Measurements from ENCODE around the gene DNM3.

DNA sequence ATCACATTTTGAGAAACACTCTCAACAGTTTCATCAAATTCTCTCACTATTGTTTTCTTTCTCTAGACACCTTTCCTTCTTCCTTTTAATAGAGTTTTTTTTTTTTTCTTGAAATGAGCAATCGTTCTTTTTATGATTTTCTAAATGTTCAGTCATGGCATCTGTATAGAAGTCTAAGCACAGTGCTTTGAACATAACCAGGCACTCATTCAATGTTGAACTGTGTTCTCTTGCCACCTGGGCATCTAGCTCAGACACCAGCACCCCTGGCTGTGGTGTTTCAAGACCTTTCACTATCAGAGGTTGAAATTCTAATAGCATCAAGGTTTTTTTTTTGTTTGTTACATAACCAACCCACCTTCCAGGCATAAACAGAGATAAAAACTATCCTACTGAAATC, 96.6 kb downstream of the DNM3 start:
- TF ChIP-seq FOXA1 (IDR thresholded peaks at IDR 0.05; ENCODE audit: borderline replicate concordance) = no peak
- no peak for TF ChIP-seq KLF13 (tag; IDR thresholded peaks at IDR 0.05; ENCODE audit: borderline replicate concordance, low read depth)
- TF ChIP-seq, protein P1, sequence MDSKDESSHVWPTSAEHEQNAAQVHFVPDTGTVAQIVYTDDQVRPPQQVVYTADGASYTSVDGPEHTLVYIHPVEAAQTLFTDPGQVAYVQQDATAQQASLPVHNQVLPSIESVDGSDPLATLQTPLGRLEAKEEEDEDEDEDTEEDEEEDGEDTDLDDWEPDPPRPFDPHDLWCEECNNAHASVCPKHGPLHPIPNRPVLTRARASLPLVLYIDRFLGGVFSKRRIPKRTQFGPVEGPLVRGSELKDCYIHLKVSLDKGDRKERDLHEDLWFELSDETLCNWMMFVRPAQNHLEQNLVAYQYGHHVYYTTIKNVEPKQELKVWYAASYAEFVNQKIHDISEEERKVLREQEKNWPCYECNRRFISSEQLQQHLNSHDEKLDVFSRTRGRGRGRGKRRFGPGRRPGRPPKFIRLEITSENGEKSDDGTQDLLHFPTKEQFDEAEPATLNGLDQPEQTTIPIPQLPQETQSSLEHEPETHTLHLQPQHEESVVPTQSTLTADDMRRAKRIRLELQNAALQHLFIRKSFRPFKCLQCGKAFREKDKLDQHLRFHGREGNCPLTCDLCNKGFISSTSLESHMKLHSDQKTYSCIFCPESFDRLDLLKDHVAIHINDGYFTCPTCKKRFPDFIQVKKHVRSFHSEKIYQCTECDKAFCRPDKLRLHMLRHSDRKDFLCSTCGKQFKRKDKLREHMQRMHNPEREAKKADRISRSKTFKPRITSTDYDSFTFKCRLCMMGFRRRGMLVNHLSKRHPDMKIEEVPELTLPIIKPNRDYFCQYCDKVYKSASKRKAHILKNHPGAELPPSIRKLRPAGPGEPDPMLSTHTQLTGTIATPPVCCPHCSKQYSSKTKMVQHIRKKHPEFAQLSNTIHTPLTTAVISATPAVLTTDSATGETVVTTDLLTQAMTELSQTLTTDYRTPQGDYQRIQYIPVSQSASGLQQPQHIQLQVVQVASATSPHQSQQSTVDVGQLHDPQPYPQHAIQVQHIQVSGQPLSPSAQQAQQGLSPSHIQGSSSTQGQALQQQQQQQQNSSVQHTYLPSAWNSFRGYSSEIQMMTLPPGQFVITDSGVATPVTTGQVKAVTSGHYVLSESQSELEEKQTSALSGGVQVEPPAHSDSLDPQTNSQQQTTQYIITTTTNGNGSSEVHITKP (IDR thresholded peaks at IDR 0.05; ENCODE audit: partially characterized antibody) = no peak
- TF ChIP-seq TAF1 (IDR thresholded peaks at IDR 0.05; ENCODE audit: control insufficient read depth, extremely low read depth, insufficient read depth, low read length, severe bottlenecking) = no peak
- no peak for TF ChIP-seq RBM39 (optimal IDR thresholded peaks at IDR 0.05; ENCODE audit: low read depth, low read length)
- TF ChIP-seq, protein P2, sequence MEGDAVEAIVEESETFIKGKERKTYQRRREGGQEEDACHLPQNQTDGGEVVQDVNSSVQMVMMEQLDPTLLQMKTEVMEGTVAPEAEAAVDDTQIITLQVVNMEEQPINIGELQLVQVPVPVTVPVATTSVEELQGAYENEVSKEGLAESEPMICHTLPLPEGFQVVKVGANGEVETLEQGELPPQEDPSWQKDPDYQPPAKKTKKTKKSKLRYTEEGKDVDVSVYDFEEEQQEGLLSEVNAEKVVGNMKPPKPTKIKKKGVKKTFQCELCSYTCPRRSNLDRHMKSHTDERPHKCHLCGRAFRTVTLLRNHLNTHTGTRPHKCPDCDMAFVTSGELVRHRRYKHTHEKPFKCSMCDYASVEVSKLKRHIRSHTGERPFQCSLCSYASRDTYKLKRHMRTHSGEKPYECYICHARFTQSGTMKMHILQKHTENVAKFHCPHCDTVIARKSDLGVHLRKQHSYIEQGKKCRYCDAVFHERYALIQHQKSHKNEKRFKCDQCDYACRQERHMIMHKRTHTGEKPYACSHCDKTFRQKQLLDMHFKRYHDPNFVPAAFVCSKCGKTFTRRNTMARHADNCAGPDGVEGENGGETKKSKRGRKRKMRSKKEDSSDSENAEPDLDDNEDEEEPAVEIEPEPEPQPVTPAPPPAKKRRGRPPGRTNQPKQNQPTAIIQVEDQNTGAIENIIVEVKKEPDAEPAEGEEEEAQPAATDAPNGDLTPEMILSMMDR (IDR thresholded peaks at IDR 0.05 in 2 of 3, conservative IDR thresholded peaks at IDR 0.05 in 1 of 3; ENCODE audit: insufficient read depth in 2 of 3, low read depth in 1 of 3, low read length in 3 of 3) = no peak
- TF ChIP-seq, protein P3, sequence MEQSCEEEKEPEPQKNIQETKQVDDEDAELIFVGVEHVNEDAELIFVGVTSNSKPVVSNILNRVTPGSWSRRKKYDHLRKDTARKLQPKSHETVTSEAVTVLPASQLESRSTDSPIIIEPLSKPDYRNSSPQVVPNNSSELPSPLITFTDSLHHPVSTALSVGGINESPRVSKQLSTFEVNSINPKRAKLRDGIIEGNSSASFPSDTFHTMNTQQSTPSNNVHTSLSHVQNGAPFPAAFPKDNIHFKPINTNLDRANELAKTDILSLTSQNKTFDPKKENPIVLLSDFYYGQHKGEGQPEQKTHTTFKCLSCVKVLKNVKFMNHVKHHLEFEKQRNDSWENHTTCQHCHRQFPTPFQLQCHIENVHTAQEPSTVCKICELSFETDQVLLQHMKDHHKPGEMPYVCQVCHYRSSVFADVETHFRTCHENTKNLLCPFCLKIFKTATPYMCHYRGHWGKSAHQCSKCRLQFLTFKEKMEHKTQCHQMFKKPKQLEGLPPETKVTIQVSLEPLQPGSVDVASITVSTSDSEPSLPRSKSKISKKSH (CRISPR knock-in tag; IDR thresholded peaks at IDR 0.05) = no peak
- no peak for TF ChIP-seq ZNF586 (CRISPR knock-in tag; conservative IDR thresholded peaks at IDR 0.05)
